IMR-90 (cell line): ENCODE data around the gene NBEA. TPM values are rescaled to one million over a fixed set of nuclear protein-coding genes. Genes with fewer than 3 reads are reported as not detected.

ENCODE experiments used
- ATAC-seq: fragments of 200-7000 bp; cut with Tn5 transposase; 2 replicates; pipeline ENCODE4 v1.9.1; 2020; ENCODE audit warnings: low read depth, mild to moderate bottlenecking, moderate library complexity
- BruUV-seq: library from RNA; stranded (reverse); fragments of 400-500 nt; replicated peaks from 2 replicates; lab custom pipeline; 2021; lab: Mats Ljungman, UMichigan
- CTCF ChIA-PET: fragments of 300-600 bp; formaldehyde crosslinking; extraction: SDS; loops from one replicate; lab custom pipeline; 2021; ENCODE audit warnings: antibody characterized with exemption; lab: Yijun Ruan, JAX
- POLR2A ChIA-PET: fragments of 300-600 bp; sonication (Branson Sonifier 250); formaldehyde crosslinking; loops from one replicate; lab custom pipeline; 2022; ENCODE audit warnings: antibody characterized with exemption; ENCODE audit not compliant: unreplicated experiment; lab: Charles Lee
- DNase-seq: peaks from one replicate; pipeline ENCODE4 v3.0.0; 2013
- H2AFZ ChIP-seq: replicated peaks from 2 replicates; pipeline ENCODE3; 2013; ENCODE audit warnings: low read length, mild to moderate bottlenecking; ENCODE audit not compliant: poor library complexity
- H2AK5ac ChIP-seq: 2 replicates; pipeline ENCODE4 v1.6.1; 2013; ENCODE audit warnings: low read depth, low read length, inconsistent platforms
- H2AK9ac ChIP-seq: replicated peaks from 2 replicates; pipeline ENCODE3; 2013; ENCODE audit warnings: mild to moderate bottlenecking, low read depth, low read length, moderate library complexity; ENCODE audit not compliant: poor library complexity
- H2BK120ac ChIP-seq: 2 replicates; pipeline ENCODE4 v1.6.1; 2013; ENCODE audit warnings: low read depth, low read length, inconsistent platforms
- H2BK15ac ChIP-seq: 3 replicates; pipeline ENCODE4 v1.6.1; 2013; ENCODE audit warnings: low read depth, low read length, inconsistent platforms
- H2BK20ac ChIP-seq: 2 replicates; pipeline ENCODE4 v1.6.1; 2013; ENCODE audit warnings: low read depth, mild to moderate bottlenecking, inconsistent platforms, low read length, moderate library complexity
- H2BK5ac ChIP-seq: 2 replicates; pipeline ENCODE4 v1.6.1; 2013; ENCODE audit warnings: mild to moderate bottlenecking, low read depth, low read length, inconsistent platforms; ENCODE audit not compliant: poor library complexity, severe bottlenecking
- H3K14ac ChIP-seq: replicated peaks from 2 replicates; pipeline ENCODE4 v1.6.1; 2013; ENCODE audit warnings: low read depth, low read length, inconsistent platforms
- H3K18ac ChIP-seq: 2 replicates; pipeline ENCODE4 v1.6.1; 2013; ENCODE audit warnings: low read depth, low read length, control low read depth
- H3K23ac ChIP-seq: 2 replicates; pipeline ENCODE4 v1.6.1; 2013; ENCODE audit warnings: low read depth, low read length, inconsistent platforms
- H3K27ac ChIP-seq: 2 replicates; pipeline ENCODE4 v1.5.1; 2013; ENCODE audit warnings: mild to moderate bottlenecking, control low read depth, low read length; ENCODE audit not compliant: insufficient read depth
- H3K27me3 ChIP-seq: 2 replicates; pipeline ENCODE4 v1.6.1; 2013; ENCODE audit warnings: low read length; ENCODE audit not compliant: control insufficient read depth, insufficient read depth
- H3K36me3 ChIP-seq: 2 replicates; pipeline ENCODE4 v1.6.1; 2013; ENCODE audit warnings: low read length, mixed read lengths; ENCODE audit not compliant: control insufficient read depth, insufficient read depth
- H3K4ac ChIP-seq: 2 replicates; pipeline ENCODE4 v1.6.1; 2013; ENCODE audit warnings: low read depth, low read length, inconsistent platforms
- H3K4me1 ChIP-seq: 2 replicates; pipeline ENCODE4 v1.6.1; 2013; ENCODE audit warnings: low read length, mixed read lengths; ENCODE audit not compliant: control insufficient read depth, insufficient read depth
- H3K4me2 ChIP-seq: 2 replicates; pipeline ENCODE4 v1.6.1; 2013; ENCODE audit warnings: low read depth, mild to moderate bottlenecking, control low read depth, low read length, moderate library complexity
- H3K4me3 ChIP-seq: 2 replicates; pipeline ENCODE4 v1.5.1; 2013; ENCODE audit warnings: low read depth, mild to moderate bottlenecking, control low read depth, low read length, moderate library complexity; ENCODE audit not compliant: insufficient read depth
- H3K56ac ChIP-seq: 2 replicates; pipeline ENCODE4 v1.6.1; 2013; ENCODE audit warnings: low read length, inconsistent platforms; ENCODE audit not compliant: insufficient read depth; ENCODE audit errors: extremely low read depth
- H3K79me1 ChIP-seq, 2 experiments: 2 replicates each; pipeline ENCODE4 v1.6.1; 2013; ENCODE audit warnings: low read length in 2 of 2, inconsistent platforms in 1 of 2, low read depth in 1 of 2
- H3K9ac ChIP-seq: 2 replicates; pipeline ENCODE4 v1.6.1; 2013; ENCODE audit warnings: low read depth, low read length, control low read depth
- H3K9me1 ChIP-seq: 2 replicates; pipeline ENCODE4 v1.6.1; 2013; ENCODE audit warnings: low read length, inconsistent platforms; ENCODE audit not compliant: insufficient read depth
- H3K9me3 ChIP-seq: 2 replicates; pipeline ENCODE4 v1.6.1; 2013; ENCODE audit warnings: low read length; ENCODE audit not compliant: control insufficient read depth, insufficient read depth
- H4K20me1 ChIP-seq: 2 replicates; pipeline ENCODE4 v1.6.1; 2013; ENCODE audit warnings: low read length, inconsistent platforms; ENCODE audit not compliant: insufficient read depth
- H4K5ac ChIP-seq: 2 replicates; pipeline ENCODE4 v1.6.1; 2013; ENCODE audit warnings: mild to moderate bottlenecking, low read depth, low read length, control low read depth
- H4K8ac ChIP-seq, 2 experiments: 2 replicates each; pipeline ENCODE4 v1.6.1; 2013; ENCODE audit warnings: low read depth in 2 of 2, low read length in 2 of 2, control low read depth in 1 of 2, inconsistent platforms in 1 of 2
- H4K91ac ChIP-seq: 2 replicates; pipeline ENCODE4 v1.6.1; 2013; ENCODE audit warnings: low read depth, low read length, inconsistent platforms; ENCODE audit not compliant: insufficient read depth
- CEBPB ChIP-seq: IDR thresholded peaks from 2 replicates; pipeline ENCODE4 v1.6.1; 2012; ENCODE audit warnings: low read depth, low read length, improper control_type of control experiment
- NFE2L2 ChIP-seq: fragments of 150-350 bp; IDR thresholded peaks from 2 replicates; pipeline ENCODE4 v1.6.1; 2016; ENCODE audit warnings: low read depth, mild to moderate bottlenecking, low read length
- RAD21 ChIP-seq: IDR thresholded peaks from 2 replicates; pipeline ENCODE4 v1.6.1; 2012; ENCODE audit warnings: low read length, improper control_type of control experiment
- SMC3 ChIP-seq: fragments of 150-350 bp; IDR thresholded peaks from 2 replicates; pipeline ENCODE4 v1.6.1; 2016; ENCODE audit warnings: low read depth, mild to moderate bottlenecking, antibody characterized with exemption, low read length, moderate library complexity
- WGBS, 2 experiments: methylation state at CpG; one replicate each; pipeline versions ENCODE4 v1.1.5 to v1.1.7; 2013; ENCODE audit warnings: missing lambda C conversion rate in 2 of 2; ENCODE audit not compliant: insufficient read length in 1 of 2; ENCODE audit errors: extremely low coverage in 2 of 2; 5-methylcytosine and 5-hydroxymethylcytosine counted together
- dilution Hi-C: fragments of 300-500 bp; cut with HindIII; formaldehyde crosslinking; loops from one replicate; pipeline ENCODE4 v1.14.3; 2018; ENCODE audit warnings: low sequenced_read_pairs; ENCODE audit not compliant: unreplicated experiment
- in situ Hi-C: fragments of 300-500 bp; cut with MboI; formaldehyde crosslinking; loops from 3 replicates; pipeline ENCODE4 v1.14.3; 2019; ENCODE audit warnings: low sequenced_read_pairs, inconsistent platforms, mixed read lengths
- intact Hi-C: fragments of 100-400 bp; cut with micrococcal nuclease; formaldehyde crosslinking; loops from 2 replicates; pipeline ENCODE4 v1.10.0; 2022
- polyA plus RNA-seq, 3 experiments: library from polyadenylated mRNA; depleted of rRNA; stranded (reverse); fragments of >200 nt; gene quantifications; 2 replicates each; pipeline ENCODE4 v1.2.3, GENCODE V29; 2012; ENCODE audit warnings: low replicate concordance in 1 of 3
- total RNA-seq: library from RNA; depleted of rRNA; stranded (reverse); fragments of >200 nt; gene quantifications from 2 replicates; pipeline ENCODE4 v1.2.3, GENCODE V29; 2012

The NBEA gene
- total and polyA plus RNA-seq, 2 of the 4 experiments (the other 2 are of a cell fraction), result 0.82 to 2.2 TPM

GRCh38 chr13:35216131-35216530 lies 274.1 kb downstream of the NBEA start:
- H4K8ac ChIP-seq, result no peak overlapping the region
- no peak overlapping the region for H3K27ac ChIP-seq
- no peaks in the 10 kb centered on the region for H4K20me1 ChIP-seq
- DNase-seq (no peak), ATAC-seq (no peak)
- no peak overlapping the region for H3K4me3 ChIP-seq
- H3K9me3 ChIP-seq, result no peaks in the 10 kb centered on the region
- no CpG with 5 or more reads among the region's 2 CpGs for WGBS, 2 experiments
- H3K79me1 ChIP-seq, result no peaks in the 10 kb centered on the region
- ChIA-PET CTCF (no interaction called here), POLR2A (no interaction called here)
- no peak overlapping the region for H2BK15ac ChIP-seq
- intact Hi-C loops (loop anchor here (10.0 kb wide), 1 partner anchor 599 kb away; no protein-coding TSS in a partner anchor), in situ Hi-C loops (loop anchor here (25.0 kb wide), 1 partner anchor 746 kb away; no protein-coding TSS in a partner anchor), dilution Hi-C loops (no loop called here)
- H3K4me2 ChIP-seq, result no peak overlapping the region
- H2AK5ac ChIP-seq, result no peak overlapping the region
- no peaks in the 10 kb centered on the region for H3K9me1 ChIP-seq
- H2AFZ ChIP-seq, result no peak overlapping the region
- H2BK5ac ChIP-seq, result no peak overlapping the region
- BruUV-seq, result no TSS peak
- no peak overlapping the region for H2BK120ac ChIP-seq
- no peak overlapping the region for H3K9ac ChIP-seq
- no peak for TF ChIP-seq RAD21
- TF ChIP-seq NFE2L2, result no peak
- TF ChIP-seq SMC3, result no peak
- TF ChIP-seq CEBPB, result no peak
- H4K5ac ChIP-seq, result no peak overlapping the region
- H2AK9ac ChIP-seq, result no peak overlapping the region
- no peak overlapping the region for H2BK20ac ChIP-seq
- H3K23ac ChIP-seq, result no peak overlapping the region
- no peaks in the 10 kb centered on the region for H3K36me3 ChIP-seq
- no peak overlapping the region for H3K56ac ChIP-seq
- no peak overlapping the region for H4K91ac ChIP-seq
- no peak overlapping the region for H3K14ac ChIP-seq
- H3K4ac ChIP-seq, result no peak overlapping the region
- no peaks in the 10 kb centered on the region for H3K4me1 ChIP-seq
- H3K27me3 ChIP-seq, result no peaks in the 10 kb centered on the region
- H3K18ac ChIP-seq, result no peak overlapping the region
